Left lung (tissue), 10 donors: ENCODE measurements around the gene RRAD. TPM values are rescaled to one million over a fixed set of nuclear protein-coding genes. Genes with fewer than 3 reads are reported as not detected.

Experiments
- ATAC-seq: fragments of 200-7000 bp; cut with Tn5 transposase; one replicate; pipeline ENCODE4 v1.9.1; 2020; ENCODE audit warnings: moderate library complexity
- DNase-seq, 4 donors: peaks; one replicate each; pipeline ENCODE4 v3.0.0-alpha.2; 2013 to 2020
- H3K27ac ChIP-seq, 2 donors: fragments of 200-600 bp; sonication (generic) in 1 of 2; one replicate each; pipeline versions ENCODE4 v1.5.0 to v1.8.0; 2020 to 2021
- H3K27me3 ChIP-seq, 2 donors: fragments of 200-600 bp; sonication (generic) in 1 of 2; one replicate each; pipeline versions ENCODE4 v1.5.0 to v1.8.0; 2020 to 2021
- H3K36me3 ChIP-seq, 2 donors: fragments of 200-600 bp; sonication (generic) in 1 of 2; one replicate each; pipeline versions ENCODE4 v1.5.0 to v1.8.0; 2020 to 2021
- H3K4me1 ChIP-seq, 2 donors: fragments of 200-600 bp; one replicate each; pipeline ENCODE4 v1.8.0; 2021
- H3K4me3 ChIP-seq, 2 donors: fragments of 200-600 bp; sonication (generic) in 1 of 2; one replicate each; pipeline versions ENCODE4 v1.5.0 to v1.8.0; 2020 to 2021; ENCODE audit warnings: mild to moderate bottlenecking in 1 of 2
- H3K9me3 ChIP-seq, 2 donors: fragments of 200-600 bp; sonication (generic) in 1 of 2; one replicate each; pipeline versions ENCODE4 v1.5.0 to v1.8.0; 2020 to 2021
- CTCF ChIP-seq, 2 donors: fragments of 200-600 bp; sonication (generic) in 1 of 2; IDR thresholded peaks; one replicate each; pipeline versions ENCODE4 v1.5.0 to v1.8.0; 2021; ENCODE audit warnings: antibody characterized with exemption in 2 of 2
- intact Hi-C, 2 donors: fragments of 100-400 bp; cut with DNase I; formaldehyde crosslinking; loops; one replicate each; pipeline versions ENCODE4 v1.11.2 to v1.14.2; 2022
- polyA plus RNA-seq, 6 donors: library from polyadenylated mRNA; unstranded; fragments of 120-200 nt; gene quantifications; one replicate each; pipeline ENCODE4 v1.2.1, GENCODE V29; 2013; ENCODE audit not compliant: insufficient read length in 6 of 6
- total RNA-seq, 2 donors: library from RNA; stranded (reverse); fragmentation: NEBNext Ultra II Directional; extraction: Animal tissue kit (Norgen Biotek cat#: 25700); gene quantifications; one replicate each; pipeline ENCODE4 v1.2.1, GENCODE V29; 2021
- donor health status: DM: no; HTN: yes; CAD: no.
- donor health status: DM: no; HTN: no; CAD: no.

Gene RRAD
- total and polyA plus RNA-seq, 8 donors = 8.1 to 31.8 (median 9.0) TPM

GRCh38 chr16:66926171-66926947 is 1.0 kb upstream of the RRAD start:
- ATAC-seq (peak; percentile 34), DNase-seq (no peak)
- intact Hi-C loops = no loop called here
- H3K27ac ChIP-seq = peak overlapping the region; percentile 63 to 72
- no peak for TF ChIP-seq CTCF (IDR thresholded peaks at IDR 0.05)
- H3K27me3 ChIP-seq = peaks cover 0 to 54% of the 10 kb centered on the region in 2 donors
- H3K4me3 ChIP-seq = no peak overlapping the region
- peaks cover 21 to 52% of the 10 kb centered on the region in 2 donors for H3K4me1 ChIP-seq
- peaks cover 0 to 1% of the 10 kb centered on the region in 2 donors for H3K36me3 ChIP-seq
- no peaks in the 10 kb centered on the region for H3K9me3 ChIP-seq

GRCh38 chr16:66924527-66925321 is 611 bp downstream of the RRAD start:
- intact Hi-C loops = no loop called here
- no peaks in the 10 kb centered on the region for H3K9me3 ChIP-seq
- peak overlapping the region; percentile 63 to 72 for H3K27ac ChIP-seq
- H3K4me3 ChIP-seq = peak overlapping the region; percentile 45 to 48
- DNase-seq = peak in 1 of 4 donors; percentile 89
- H3K36me3 ChIP-seq = no peaks in the 10 kb centered on the region
- H3K27me3 ChIP-seq = peaks cover 0 to 70% of the 10 kb centered on the region in 2 donors
- ATAC-seq = peak; percentile 54
- TF ChIP-seq CTCF (IDR thresholded peaks at IDR 0.05) = peak; percentile 11 to 25
- peaks cover 21 to 50% of the 10 kb centered on the region in 2 donors for H3K4me1 ChIP-seq

GRCh38 chr16:66923866-66924265 is 1.5 kb downstream of the RRAD start:
- DNase-seq (peak in 2 of 4 donors; percentile 50 to 56), ATAC-seq (peak; percentile 12)
- H3K27me3 ChIP-seq = peaks cover 0 to 77% of the 10 kb centered on the region in 2 donors
- no peaks in the 10 kb centered on the region for H3K36me3 ChIP-seq
- peak overlapping the region; percentile 45 to 48 for H3K4me3 ChIP-seq
- H3K27ac ChIP-seq = no peak overlapping the region
- peaks cover 21 to 50% of the 10 kb centered on the region in 2 donors for H3K4me1 ChIP-seq
- no peaks in the 10 kb centered on the region for H3K9me3 ChIP-seq
- intact Hi-C loops = no loop called here
- no peak for TF ChIP-seq CTCF (IDR thresholded peaks at IDR 0.05)

GRCh38 chr16:66923247-66923731 is 2.0 kb downstream of the RRAD start:
- TF ChIP-seq CTCF (IDR thresholded peaks at IDR 0.05) = no peak
- intact Hi-C loops = no loop called here
- Histone ChIP-seq H3K27me3 (peaks cover 0 to 77% of the 10 kb centered on the region in 2 donors), H3K9me3 (no peaks in the 10 kb centered on the region), H3K4me1 (peaks cover 21 to 50% of the 10 kb centered on the region in 2 donors), H3K36me3 (no peaks in the 10 kb centered on the region), H3K27ac (peak overlapping the region in 1 of 2 donors; percentile 26), H3K4me3 (peak overlapping the region in 1 of 2 donors; percentile 45)
- DNase-seq = peak in 1 of 4 donors; percentile 57
- no peak for ATAC-seq
